Measurements from ENCODE around the gene GPR18. TPM values are rescaled to one million over a fixed set of nuclear protein-coding genes. Genes with fewer than 3 reads are reported as not detected.
"Not testable (repeated sequence)": the region's sequence is repeated elsewhere in the genome, so short reads cannot be mapped to it uniquely, and the experiment has no call there.

GPR18 gene
- total and polyA plus RNA-seq, 3 donors from 2014 or later: 8.5 to 18.0 (median 16.6) TPM

DNA sequence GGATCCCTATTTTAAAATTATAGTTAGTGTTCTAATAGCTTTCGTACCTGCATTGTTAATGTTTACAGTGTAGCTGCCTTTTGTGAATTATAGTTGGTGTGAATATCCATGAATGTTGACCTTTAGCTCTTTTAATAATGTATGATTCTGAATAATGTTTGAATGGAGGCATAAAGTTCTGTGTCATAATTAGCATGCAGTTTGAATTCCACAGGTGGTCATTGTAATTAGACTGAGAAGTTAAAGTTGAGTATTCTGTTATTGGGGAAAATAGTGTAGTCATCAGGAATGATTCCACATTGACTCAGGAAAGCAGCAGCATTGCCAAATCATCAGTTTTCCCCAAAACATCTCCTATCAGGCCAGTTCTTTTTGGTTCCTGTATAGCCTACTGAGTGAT, 12.1 kb downstream of the GPR18 start:
- H3K4me1 ChIP-seq: no peaks in the 10 kb centered on the region
- TF ChIP-seq, protein P1, sequence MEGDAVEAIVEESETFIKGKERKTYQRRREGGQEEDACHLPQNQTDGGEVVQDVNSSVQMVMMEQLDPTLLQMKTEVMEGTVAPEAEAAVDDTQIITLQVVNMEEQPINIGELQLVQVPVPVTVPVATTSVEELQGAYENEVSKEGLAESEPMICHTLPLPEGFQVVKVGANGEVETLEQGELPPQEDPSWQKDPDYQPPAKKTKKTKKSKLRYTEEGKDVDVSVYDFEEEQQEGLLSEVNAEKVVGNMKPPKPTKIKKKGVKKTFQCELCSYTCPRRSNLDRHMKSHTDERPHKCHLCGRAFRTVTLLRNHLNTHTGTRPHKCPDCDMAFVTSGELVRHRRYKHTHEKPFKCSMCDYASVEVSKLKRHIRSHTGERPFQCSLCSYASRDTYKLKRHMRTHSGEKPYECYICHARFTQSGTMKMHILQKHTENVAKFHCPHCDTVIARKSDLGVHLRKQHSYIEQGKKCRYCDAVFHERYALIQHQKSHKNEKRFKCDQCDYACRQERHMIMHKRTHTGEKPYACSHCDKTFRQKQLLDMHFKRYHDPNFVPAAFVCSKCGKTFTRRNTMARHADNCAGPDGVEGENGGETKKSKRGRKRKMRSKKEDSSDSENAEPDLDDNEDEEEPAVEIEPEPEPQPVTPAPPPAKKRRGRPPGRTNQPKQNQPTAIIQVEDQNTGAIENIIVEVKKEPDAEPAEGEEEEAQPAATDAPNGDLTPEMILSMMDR (IDR thresholded peaks at IDR 0.05): no peak
- no peak for TF ChIP-seq POLR2A (IDR thresholded peaks at IDR 0.05)
- H3K27me3 ChIP-seq: no peaks in the 10 kb centered on the region
- no peaks in the 10 kb centered on the region for H3K36me3 ChIP-seq (ENCODE audit: low read depth, missing control alignments)
- H3K4me3 ChIP-seq: no peak overlapping the region
- H3K27ac ChIP-seq: no peak overlapping the region
- H3K9me3 ChIP-seq: no peaks in the 10 kb centered on the region
- WGBS, 2 donors: 88 to 90% methylated on average over 1 of the region's 1 CpG
- intact Hi-C loops (cut with DNase I; ENCODE audit: low total_unique reads): no loop called here
- DNase-seq: no peak

DNA sequence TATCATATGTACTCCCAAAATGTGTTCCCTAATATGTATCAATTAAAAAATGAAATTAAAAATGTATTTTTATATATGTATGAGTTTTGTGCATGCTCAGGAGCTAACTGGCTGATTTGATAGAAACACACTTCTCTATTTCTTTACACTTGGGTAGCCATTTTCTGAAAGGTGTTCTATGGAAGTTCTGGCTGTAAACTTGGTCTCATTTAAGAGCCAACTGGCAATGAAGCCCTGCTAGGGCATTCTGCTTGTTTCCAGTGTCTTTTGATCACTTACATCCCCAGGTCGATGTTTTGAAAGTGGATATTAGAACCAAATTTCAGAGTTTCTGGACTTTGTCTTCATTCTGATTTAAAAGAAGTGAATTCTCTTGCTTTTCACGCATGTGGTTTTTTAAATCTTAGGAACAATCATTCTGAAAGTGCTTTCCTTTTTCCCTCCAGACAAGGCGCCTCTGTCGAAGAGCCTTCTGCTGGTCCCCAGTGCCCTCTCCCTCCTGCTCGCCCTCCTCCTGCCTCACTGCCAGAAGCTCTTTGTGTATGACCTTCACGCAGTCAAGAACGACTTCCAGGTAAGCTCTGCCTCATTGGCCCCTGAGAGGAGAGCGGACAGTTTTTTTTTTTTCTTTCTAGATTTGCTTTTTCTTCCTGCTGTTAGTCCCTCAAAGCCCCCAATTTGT, 20.1 kb downstream of the GPR18 start:
- Histone ChIP-seq H3K27me3 (no peaks in the 10 kb centered on the region), H3K4me3 (no peak overlapping the region), H3K4me1 (peaks cover 5% of the 10 kb centered on the region), H3K9me3 (no peaks in the 10 kb centered on the region), H3K27ac (no peak overlapping the region), H3K36me3 (ENCODE audit: low read depth, missing control alignments) (no peaks in the 10 kb centered on the region)
- TF ChIP-seq, protein P1 (IDR thresholded peaks at IDR 0.05): no peak
- no peak for TF ChIP-seq POLR2A (IDR thresholded peaks at IDR 0.05)
- no peak for DNase-seq
- 64 to 73% methylated on average over 8 of the region's 8 CpGs for WGBS, 2 donors
- intact Hi-C loops (cut with DNase I; ENCODE audit: low total_unique reads): no loop called here

DNA sequence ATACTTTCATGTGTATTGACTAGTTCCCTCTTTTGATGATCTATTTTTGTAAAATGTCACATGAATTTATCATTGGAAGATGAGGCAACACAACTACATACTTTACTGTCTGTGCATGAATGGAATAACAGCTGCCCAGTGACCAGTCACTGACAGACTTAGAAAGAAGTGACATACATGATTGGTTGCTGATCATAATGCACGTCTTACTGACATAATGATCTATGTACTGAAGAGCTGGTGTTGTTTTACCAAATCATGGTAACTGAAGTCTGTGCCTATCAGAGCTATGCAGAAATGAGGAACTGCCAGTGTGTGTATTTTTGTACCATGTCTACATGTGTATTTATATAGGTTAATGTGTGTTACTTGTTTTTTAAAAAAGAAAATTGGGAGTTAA, 26.5 kb downstream of the GPR18 start:
- Histone ChIP-seq H3K4me3 (no peak overlapping the region), H3K4me1 (peaks cover 5% of the 10 kb centered on the region), H3K9me3 (no peaks in the 10 kb centered on the region), H3K36me3 (ENCODE audit: low read depth, missing control alignments) (no peaks in the 10 kb centered on the region), H3K27me3 (no peaks in the 10 kb centered on the region), H3K27ac (no peak overlapping the region)
- no peak for TF ChIP-seq POLR2A (IDR thresholded peaks at IDR 0.05)
- TF ChIP-seq, protein P1 (IDR thresholded peaks at IDR 0.05): no peak
- intact Hi-C loops (cut with DNase I; ENCODE audit: low total_unique reads): no loop called here
- 92 to 95% methylated on average over 1 of the region's 1 CpG for WGBS, 2 donors
- no peak for DNase-seq

DNA sequence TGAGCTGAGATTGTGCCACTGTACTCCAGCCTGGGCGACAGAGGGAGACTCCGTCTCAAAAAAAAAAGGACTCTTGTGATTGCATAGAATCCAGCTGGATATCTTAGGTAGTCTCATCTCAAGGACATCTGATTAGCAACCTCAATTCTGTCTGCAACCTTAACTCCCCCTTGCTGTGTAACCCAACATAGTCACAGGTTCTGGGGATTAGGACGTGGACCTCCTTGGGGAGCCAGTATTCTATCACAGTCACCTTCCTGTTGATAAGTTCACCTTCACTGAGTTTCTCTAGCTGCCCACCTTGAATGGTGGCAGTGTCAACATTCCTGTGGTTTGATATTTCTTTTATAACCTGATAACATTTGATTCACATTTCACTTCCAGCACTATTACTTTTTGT, 27.2 kb downstream of the GPR18 start:
- 77 to 88% methylated on average over 3 of the region's 3 CpGs for WGBS, 2 donors
- Histone ChIP-seq H3K27me3 (no peaks in the 10 kb centered on the region), H3K36me3 (ENCODE audit: low read depth, missing control alignments) (no peaks in the 10 kb centered on the region), H3K4me3 (no peak overlapping the region), H3K9me3 (no peaks in the 10 kb centered on the region), H3K27ac (no peak overlapping the region), H3K4me1 (peaks cover 5% of the 10 kb centered on the region)
- TF ChIP-seq, protein P1 (IDR thresholded peaks at IDR 0.05): no peak
- no peak for TF ChIP-seq POLR2A (IDR thresholded peaks at IDR 0.05)
- no peak for DNase-seq
- intact Hi-C loops (cut with DNase I; ENCODE audit: low total_unique reads): no loop called here

DNA sequence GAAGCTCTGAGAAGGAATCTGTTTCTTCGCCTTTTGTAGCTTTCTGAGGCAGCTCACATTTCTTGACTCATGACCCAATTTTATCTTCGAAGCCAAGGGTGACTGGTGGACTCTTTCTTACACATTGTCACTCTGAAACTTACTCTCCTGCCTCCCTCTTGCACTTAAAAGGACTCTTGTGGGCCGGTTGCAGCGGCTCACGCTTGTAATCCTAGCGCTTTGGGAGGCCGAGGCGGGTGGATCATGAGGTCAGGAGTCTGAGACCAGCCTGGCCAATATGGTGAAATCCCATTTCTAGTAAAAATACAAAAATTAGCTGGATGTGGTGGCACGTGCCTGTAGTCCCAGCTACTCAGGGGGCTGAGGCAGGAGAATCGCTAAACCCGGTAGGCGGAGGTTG, 27.6 kb downstream of the GPR18 start:
- H3K9me3 ChIP-seq; H3K36me3 ChIP-seq (ENCODE audit: low read depth, missing control alignments); intact Hi-C loops (cut with DNase I; ENCODE audit: low total_unique reads); H3K27me3 ChIP-seq; H3K4me3 ChIP-seq; H3K27ac ChIP-seq; DNase-seq; H3K4me1 ChIP-seq: not testable (repeated sequence)
- WGBS, 2 donors: 94 to 95% methylated on average over 12 of the region's 12 CpGs
